Omental fat pad (tissue), 4 donors: ENCODE data around the gene DYNC2I2. TPM values are rescaled to one million over a fixed set of nuclear protein-coding genes. Genes with fewer than 3 reads are reported as not detected.

Experiments used
- ATAC-seq: fragments of 150-250 bp; one replicate; pipeline ENCODE4 v1.9.1; 2016; ENCODE audit warnings: mild to moderate bottlenecking, moderate library complexity; ENCODE audit not compliant: low FRiP score
- DNase-seq: peaks from one replicate; pipeline ENCODE4 v3.0.0-alpha.2; 2019; ENCODE audit warnings: low spot score
- total RNA-seq, 4 donors: library from RNA; depleted of rRNA; stranded (reverse); fragments of >200 nt; gene quantifications; one replicate each; pipeline ENCODE4 v1.1.0, GENCODE V29; 2016
- TF ChIP-seq, protein P1 (sequence below), 3 donors: fragments of 450-650 bp; IDR thresholded peaks; one replicate each; pipeline ENCODE4 v1.5.1; 2016 to 2017; ENCODE audit warnings: antibody characterized with exemption in 3 of 3, mild to moderate bottlenecking in 3 of 3, moderate library complexity in 2 of 3

Gene DYNC2I2
- total RNA-seq, 4 donors from 2014 or later: 12.8 to 24.7 (median 21.3) TPM

DNA sequence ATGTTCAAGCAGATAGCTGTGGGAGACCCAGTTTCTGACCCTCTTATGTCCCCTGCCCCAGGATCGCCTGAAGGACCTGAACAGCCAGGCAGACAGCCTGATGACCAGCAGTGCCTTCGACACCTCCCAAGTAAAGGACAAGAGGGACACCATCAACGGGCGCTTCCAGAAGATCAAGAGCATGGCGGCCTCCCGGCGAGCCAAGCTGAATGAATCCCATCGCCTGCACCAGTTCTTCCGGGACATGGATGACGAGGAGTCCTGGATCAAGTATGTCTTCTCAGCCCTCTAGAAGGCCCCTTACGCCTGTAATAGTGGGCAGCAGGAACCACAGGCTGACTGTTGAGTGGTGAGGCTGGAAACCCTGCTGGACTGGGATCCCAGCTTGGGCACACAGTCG lies 41.1 kb downstream of the DYNC2I2 start:
- no peak for DNase-seq
- TF ChIP-seq, protein P1, sequence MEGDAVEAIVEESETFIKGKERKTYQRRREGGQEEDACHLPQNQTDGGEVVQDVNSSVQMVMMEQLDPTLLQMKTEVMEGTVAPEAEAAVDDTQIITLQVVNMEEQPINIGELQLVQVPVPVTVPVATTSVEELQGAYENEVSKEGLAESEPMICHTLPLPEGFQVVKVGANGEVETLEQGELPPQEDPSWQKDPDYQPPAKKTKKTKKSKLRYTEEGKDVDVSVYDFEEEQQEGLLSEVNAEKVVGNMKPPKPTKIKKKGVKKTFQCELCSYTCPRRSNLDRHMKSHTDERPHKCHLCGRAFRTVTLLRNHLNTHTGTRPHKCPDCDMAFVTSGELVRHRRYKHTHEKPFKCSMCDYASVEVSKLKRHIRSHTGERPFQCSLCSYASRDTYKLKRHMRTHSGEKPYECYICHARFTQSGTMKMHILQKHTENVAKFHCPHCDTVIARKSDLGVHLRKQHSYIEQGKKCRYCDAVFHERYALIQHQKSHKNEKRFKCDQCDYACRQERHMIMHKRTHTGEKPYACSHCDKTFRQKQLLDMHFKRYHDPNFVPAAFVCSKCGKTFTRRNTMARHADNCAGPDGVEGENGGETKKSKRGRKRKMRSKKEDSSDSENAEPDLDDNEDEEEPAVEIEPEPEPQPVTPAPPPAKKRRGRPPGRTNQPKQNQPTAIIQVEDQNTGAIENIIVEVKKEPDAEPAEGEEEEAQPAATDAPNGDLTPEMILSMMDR (IDR thresholded peaks at IDR 0.05): no peak

DNA sequence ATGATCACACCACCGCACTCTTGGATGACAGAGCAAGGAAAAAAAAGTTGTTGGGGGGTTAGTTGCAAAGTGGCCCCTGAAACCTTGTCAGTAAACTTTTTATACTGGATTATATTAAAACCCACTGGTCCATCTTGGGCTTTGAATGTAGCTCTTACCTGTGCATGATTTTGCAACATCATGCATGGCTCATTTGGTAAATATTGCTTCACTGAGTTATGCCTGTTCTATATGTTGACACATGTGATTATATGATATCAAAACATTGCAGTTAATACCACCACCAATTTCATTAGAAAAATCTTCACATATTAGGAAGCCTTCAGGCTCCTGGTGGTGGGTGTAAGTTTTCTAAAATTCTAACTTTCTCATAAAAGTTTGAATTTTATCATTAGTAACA lies 41.9 kb downstream of the DYNC2I2 start:
- TF ChIP-seq, protein P1 (IDR thresholded peaks at IDR 0.05): no peak
- no peak for DNase-seq
- no peak for ATAC-seq

More for the DNA sequence above, 41.1 kb downstream of the DYNC2I2 start:
- ATAC-seq: no peak

DNA sequence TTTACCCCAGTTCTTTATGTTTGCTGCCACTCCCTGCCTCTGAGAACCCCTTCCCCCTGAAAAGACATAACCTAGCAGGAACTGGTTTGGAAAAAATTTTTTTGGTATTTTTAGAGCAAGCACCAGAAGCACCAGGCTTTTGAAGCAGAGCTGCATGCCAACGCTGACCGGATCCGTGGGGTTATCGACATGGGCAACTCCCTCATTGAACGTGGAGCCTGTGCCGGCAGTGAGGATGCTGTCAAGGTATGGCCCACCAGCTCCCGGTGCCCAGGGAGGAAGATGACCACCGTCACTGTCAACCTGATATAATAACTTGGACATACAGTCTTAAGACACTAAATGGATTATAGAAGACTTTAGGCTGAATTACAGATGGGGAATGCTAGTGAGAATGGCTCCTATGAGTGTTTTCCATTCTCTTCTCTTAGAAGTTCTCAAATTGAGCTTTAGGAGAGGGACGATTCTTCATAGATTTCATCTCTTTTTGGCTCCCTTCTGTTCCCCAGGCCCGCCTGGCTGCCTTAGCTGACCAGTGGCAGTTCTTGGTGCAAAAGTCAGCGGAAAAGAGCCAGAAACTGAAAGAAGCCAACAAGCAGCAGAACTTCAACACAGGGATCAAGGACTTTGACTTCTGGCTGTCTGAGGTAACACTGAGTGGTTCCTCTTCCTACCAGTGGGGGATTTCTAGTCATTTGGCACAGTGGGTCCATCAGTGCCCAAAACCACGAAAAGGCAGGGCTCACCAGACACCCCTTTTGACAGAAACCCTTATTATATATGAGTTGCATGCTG lies 44.9 kb downstream of the DYNC2I2 start:
- no peak for ATAC-seq
- no peak for DNase-seq
- TF ChIP-seq, protein P1 (IDR thresholded peaks at IDR 0.05): no peak

DNA sequence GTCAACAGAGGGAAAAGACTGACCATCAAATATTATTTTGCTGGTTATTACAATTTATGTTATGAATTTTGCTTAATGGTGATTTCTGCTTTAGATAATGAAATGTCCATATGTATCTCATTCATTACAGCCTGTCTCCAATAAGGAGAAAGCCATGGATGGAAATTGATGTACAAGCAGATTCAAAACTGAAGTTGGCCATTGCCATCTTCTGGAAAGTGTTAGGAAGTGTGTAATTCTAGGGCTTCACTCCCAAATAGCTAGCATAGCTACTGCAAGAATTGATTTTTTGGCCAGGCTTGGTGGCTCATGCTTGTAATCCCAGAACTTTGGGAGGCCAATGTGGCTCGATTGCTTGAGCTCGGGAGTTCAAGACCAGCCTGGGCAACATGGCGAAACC lies 45.8 kb downstream of the DYNC2I2 start:
- TF ChIP-seq, protein P1 (IDR thresholded peaks at IDR 0.05): no peak
- no peak for DNase-seq
- no peak for ATAC-seq

DNA sequence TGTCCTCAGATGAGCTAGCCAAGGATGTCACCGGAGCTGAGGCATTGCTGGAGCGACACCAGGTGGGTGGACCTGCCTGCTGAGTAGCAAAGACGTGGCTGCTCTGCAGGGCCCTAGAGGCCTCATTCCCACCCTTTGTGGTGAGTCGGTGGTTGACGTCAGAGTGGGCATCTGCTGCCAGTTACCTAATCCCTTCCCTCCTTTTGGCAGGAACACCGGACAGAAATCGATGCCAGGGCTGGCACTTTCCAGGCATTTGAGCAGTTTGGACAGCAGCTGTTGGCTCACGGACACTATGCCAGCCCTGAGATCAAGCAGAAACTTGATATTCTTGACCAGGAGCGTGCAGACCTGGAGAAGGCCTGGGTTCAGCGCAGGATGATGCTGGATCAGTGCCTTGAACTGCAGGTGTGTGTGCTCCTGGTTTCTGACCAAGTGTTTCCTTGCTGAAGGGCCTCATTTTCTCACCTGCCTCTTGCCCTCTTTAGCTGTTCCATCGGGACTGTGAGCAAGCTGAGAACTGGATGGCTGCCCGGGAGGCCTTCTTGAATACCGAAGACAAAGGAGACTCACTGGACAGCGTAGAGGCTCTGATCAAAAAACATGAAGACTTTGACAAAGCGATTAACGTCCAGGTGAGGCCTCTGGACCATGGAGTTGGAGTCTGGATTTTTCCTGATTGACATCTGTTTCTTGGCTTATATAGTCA lies 48.9 kb downstream of the DYNC2I2 start:
- ATAC-seq (peak; percentile 85), DNase-seq (peak; percentile 28)
- TF ChIP-seq, protein P1 (IDR thresholded peaks at IDR 0.05): no peak

DNA sequence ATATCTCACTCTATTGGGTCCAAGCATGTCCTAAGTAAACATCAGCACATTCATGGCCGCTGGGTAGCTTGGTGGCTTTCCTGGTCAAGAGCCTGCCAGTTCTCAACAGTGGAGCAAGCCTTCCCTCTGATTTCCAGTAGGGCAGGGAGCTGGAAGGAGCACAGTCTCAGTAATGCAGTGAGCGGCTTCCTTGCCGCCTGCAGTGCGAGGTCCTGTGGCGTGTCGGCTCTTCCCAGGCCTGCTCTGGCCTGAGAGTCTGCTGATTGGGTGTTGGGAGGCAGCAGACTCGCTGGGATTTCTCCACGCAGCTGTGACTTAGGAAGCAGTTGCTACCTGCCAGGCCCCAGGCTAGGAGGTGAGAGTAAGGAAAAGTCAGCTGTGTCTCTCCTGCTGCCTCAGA lies 53.0 kb downstream of the DYNC2I2 start:
- no peak for DNase-seq
- TF ChIP-seq, protein P1 (IDR thresholded peaks at IDR 0.05): no peak
- peak; percentile 13 for ATAC-seq
